GM12878 (cell line): ENCODE measurements around the gene ELL. TPM values are rescaled to one million over a fixed set of nuclear protein-coding genes. Genes with fewer than 3 reads are reported as not detected.

Experiments used
- ATAC-seq: fragments of 200-7000 bp; cut with Tn5 transposase; 3 replicates; pipeline ENCODE4 v1.9.1; 2020; ENCODE audit warnings: mild to moderate bottlenecking, moderate library complexity
- BruUV-seq: library from RNA; stranded (reverse); fragments of 400-500 nt; replicated peaks from 2 replicates; lab custom pipeline; 2021; lab: Mats Ljungman, UMichigan
- CTCF ChIA-PET: fragments of 300-600 bp; sonication (Branson Sonifier 250); formaldehyde crosslinking; extraction: SDS; loops from one replicate; lab custom pipeline; 2021; ENCODE audit warnings: inconsistent platforms; lab: Yijun Ruan, JAX
- POLR2A ChIA-PET: fragments of 350-600 bp; formaldehyde crosslinking; extraction: SDS; loops from one replicate; lab custom pipeline; 2021; ENCODE audit warnings: inconsistent platforms; lab: Charles Lee
- RAD21 ChIA-PET: fragments of 300-600 bp; sonication (Branson Sonifier 250); formaldehyde crosslinking; loops from one replicate; lab custom pipeline; 2023; ENCODE audit warnings: antibody characterized with exemption; ENCODE audit not compliant: unreplicated experiment; lab: Charles Lee
- SMC1A ChIA-PET: fragments of 300-600 bp; sonication (Branson Sonifier 250); formaldehyde crosslinking; loops from one replicate; lab custom pipeline; 2023; ENCODE audit not compliant: unreplicated experiment, uncharacterized antibody; lab: Charles Lee
- DNase-seq: peaks from one replicate; pipeline ENCODE4 v3.0.0-alpha.2; 2011; ENCODE audit warnings: low read depth, low spot score
- FAIRE-seq: peaks from 3 replicates; lab custom pipeline; 2011; peaks lifted over from hg19 to GRCh38; lab: Jason Lieb, UNC
- H2AFZ ChIP-seq: 2 replicates; pipeline ENCODE4 v1.6.0; 2011; ENCODE audit warnings: low read depth, low read length, control low read depth; ENCODE audit not compliant: control insufficient read depth
- H3K27ac ChIP-seq: 2 replicates; pipeline ENCODE4 v1.5.1; 2011; ENCODE audit warnings: control low read depth; ENCODE audit not compliant: control insufficient read depth, insufficient read depth
- H3K27me3 ChIP-seq, 2 experiments: replicated peaks in 1 of 2; 2 replicates each; pipeline versions ENCODE4 v1.6.0 to v1.6.1; 2011; ENCODE audit warnings: low read length in 1 of 2; ENCODE audit not compliant: control insufficient read depth in 2 of 2, insufficient read depth in 2 of 2
- H3K36me3 ChIP-seq, 2 experiments: 2 replicates each; pipeline ENCODE4 v1.5.1; 2011; ENCODE audit warnings: low read length in 1 of 2; ENCODE audit not compliant: control insufficient read depth in 2 of 2, insufficient read depth in 2 of 2
- H3K4me1 ChIP-seq: 2 replicates; pipeline ENCODE4 v1.6.1; 2011; ENCODE audit warnings: mild to moderate bottlenecking, low read length, moderate library complexity, mixed read lengths; ENCODE audit not compliant: control insufficient read depth, insufficient read depth
- H3K4me2 ChIP-seq: 2 replicates; pipeline ENCODE4 v1.6.0; 2011; ENCODE audit warnings: control low read depth; ENCODE audit not compliant: control insufficient read depth, insufficient read depth
- H3K4me3 ChIP-seq: fragments of 200-600 bp; sonication (generic); 2 replicates; pipeline ENCODE4 v1.5.1; 2016
- H3K79me2 ChIP-seq: 2 replicates; pipeline ENCODE4 v1.6.0; 2011; ENCODE audit warnings: low read length; ENCODE audit not compliant: control insufficient read depth, insufficient read depth
- H3K9ac ChIP-seq: 2 replicates; pipeline ENCODE4 v1.8.0; 2011; ENCODE audit warnings: low read length, control low read depth, mixed read lengths; ENCODE audit not compliant: control insufficient read depth, insufficient read depth
- H3K9me3 ChIP-seq: replicated peaks from 3 replicates; pipeline ENCODE4 v1.5.1; 2011; ENCODE audit warnings: mild to moderate bottlenecking, low read length; ENCODE audit not compliant: control insufficient read depth, insufficient read depth
- H4K20me1 ChIP-seq: 2 replicates; pipeline ENCODE4 v1.6.0; 2011; ENCODE audit not compliant: control insufficient read depth, insufficient read depth
- CHD1 ChIP-seq: IDR thresholded peaks from 2 replicates; pipeline ENCODE4 v1.6.1; 2012; ENCODE audit warnings: low read depth, low read length, improper control_type of control experiment
- KLF5 ChIP-seq: fragments of 450-650 bp; IDR thresholded peaks from 2 replicates; pipeline ENCODE4 v1.6.1; 2014; ENCODE audit warnings: mild to moderate bottlenecking; ENCODE audit not compliant: partially characterized antibody
- MEF2A ChIP-seq: IDR thresholded peaks from 2 replicates; pipeline ENCODE4 v1.6.1; 2011; ENCODE audit warnings: low read depth, mild to moderate bottlenecking, low read length, moderate library complexity; ENCODE audit not compliant: insufficient read depth
- RELA ChIP-seq: fragments of 450-650 bp; IDR thresholded peaks from 2 replicates; pipeline ENCODE4 v1.8.0; 2014; ENCODE audit warnings: borderline replicate concordance; ENCODE audit not compliant: partially characterized antibody
- SUZ12 ChIP-seq: fragments of 200-600 bp; sonication (generic); IDR thresholded peaks from one replicate; pipeline ENCODE4 v1.6.1; 2018; ENCODE audit warnings: antibody characterized with exemption, mild to moderate bottlenecking; ENCODE audit not compliant: unreplicated experiment
- TCF7 ChIP-seq: IDR thresholded peaks from 2 replicates; pipeline ENCODE4 v1.6.1; 2014; ENCODE audit warnings: antibody characterized with exemption, borderline replicate concordance
- ZNF207 ChIP-seq: fragments of 450-650 bp; IDR thresholded peaks from 2 replicates; pipeline ENCODE4 v1.6.1; 2014; ENCODE audit warnings: antibody characterized with exemption, mild to moderate bottlenecking, borderline replicate concordance
- WGBS: methylation state at CpG from one replicate; pipeline ENCODE4 v1.1.6; 2016; ENCODE audit warnings: low lambda C conversion rate; ENCODE audit not compliant: insufficient replicate concordance, insufficient coverage; ENCODE audit errors: missing lambda C conversion rate; 5-methylcytosine and 5-hydroxymethylcytosine counted together
- in situ Hi-C: fragments of 300-500 bp; cut with MboI; formaldehyde crosslinking; loops from 9 replicates; pipeline ENCODE4 v1.14.3; 2018; ENCODE audit warnings: mixed read lengths
- intact Hi-C: fragments of 100-400 bp; cut with micrococcal nuclease; formaldehyde crosslinking; loops from one replicate; pipeline ENCODE4 v1.14.2; 2022; ENCODE audit not compliant: unreplicated experiment
- polyA plus RNA-seq, 11 experiments: library from polyadenylated mRNA; depleted of rRNA in 4 of 11; unstranded in 6 of 11; stranded (reverse) in 5 of 11; fragments of >200 nt; fragmentation: Nextera tagmentation in 4 of 11; fragmentation: Illumina TruSeq in 1 of 11; extraction: Ambion mirVana in 4 of 11; extraction: Trizol in 1 of 11; gene quantifications; 1 replicate in 1 of 11; 2 replicates in 10 of 11; pipeline versions ENCODE4 v1.2.1 to v1.2.3, GENCODE V29; 2011 to 2016; ENCODE audit warnings: inconsistent platforms in 2 of 11, missing spikeins in 2 of 11, low read depth in 1 of 11
- total RNA-seq, 4 experiments: library from RNA; depleted of rRNA in 3 of 4; stranded (reverse); fragments of >200 nt in 3 of 4; fragmentation: Illumina TruSeq in 1 of 4; extraction: Trizol in 1 of 4; gene quantifications; 2 replicates each; pipeline versions ENCODE4 v1.2.1 to v1.2.3, GENCODE V29; 2013 to 2021
- TF ChIP-seq, protein P1 (sequence below): IDR thresholded peaks from 2 replicates; pipeline ENCODE4 v1.6.1; 2012; ENCODE audit warnings: low read length, inconsistent platforms
- TF ChIP-seq, protein P2 (sequence below): IDR thresholded peaks from 2 replicates; pipeline ENCODE4 v1.6.1; 2012; ENCODE audit warnings: low read depth, low read length, improper control_type of control experiment

The ELL gene
- total and polyA plus RNA-seq, 10 of the 15 experiments (the other 5 are each of a cell fraction or from before 2014, with no cell fraction given): 0.91 to 25.0 (median 9.1) TPM

DNA sequence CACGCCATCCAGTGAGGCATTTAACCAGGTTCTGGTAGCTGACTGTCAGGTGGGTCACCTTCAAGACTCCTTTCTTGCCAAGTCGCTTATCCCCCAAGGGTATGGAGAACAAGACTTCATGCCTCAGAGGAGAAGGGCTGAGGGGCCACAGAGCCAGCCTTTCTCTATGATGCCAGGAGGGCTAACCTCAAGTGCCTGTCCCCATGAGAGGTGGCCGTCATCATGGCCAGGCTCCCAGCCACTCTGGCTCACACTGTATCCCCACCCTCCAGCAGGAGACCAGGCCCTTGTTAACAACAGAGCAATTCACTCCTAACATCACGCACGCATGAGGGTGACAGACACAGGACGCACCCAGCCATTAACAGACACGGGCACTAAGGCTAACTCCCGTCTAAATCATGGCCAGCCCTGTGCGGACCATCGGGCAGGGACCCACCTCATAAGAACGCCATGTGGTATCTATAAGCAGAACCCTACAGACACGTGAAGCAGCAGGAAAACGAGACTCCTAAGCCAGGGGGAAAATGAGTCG lies 45.3 kb downstream of the ELL start:
- ATAC-seq (no peak), DNase-seq (no peak), FAIRE-seq (no peak)
- in situ Hi-C loops (no loop called here), intact Hi-C loops (loop anchor here (5.0 kb wide), 1 partner anchor 111 kb away; the partner anchor contains the start of gene REX1BD)
- no TSS peak for BruUV-seq
- CTCF ChIA-PET: interaction anchor here (0.6 to 1.6 kb wide), 2 partner anchors 370 to 386 kb away, joined by 3 read pairs; no protein-coding TSS in a partner anchor
- Histone ChIP-seq H3K9me3 (no peaks in the 10 kb centered on the region), H3K79me2 (peaks cover 59% of the 10 kb centered on the region), H3K36me3 (peaks cover 5 to 12% of the 10 kb centered on the region in 2 experiments; a peak in 3 of 4 replicates), H2AFZ (no peak overlapping the region), H3K4me1 (peaks cover 33% of the 10 kb centered on the region), H3K27ac (no peak overlapping the region), H4K20me1 (peaks cover 5% of the 10 kb centered on the region), H3K27me3 (no peaks in the 10 kb centered on the region), H3K4me3 (no peak overlapping the region), H3K9ac (no peak overlapping the region), H3K4me2 (no peak overlapping the region)
- POLR2A ChIA-PET: interaction anchor here (0.6 kb wide), 1 partner anchor 424 kb away, joined by 4 read pairs; no protein-coding TSS in a partner anchor
- TF ChIP-seq RELA: no peak
- RAD21 ChIA-PET: no interaction called here
- 89% methylated on average over 14 of the region's 14 CpGs for WGBS
- SMC1A ChIA-PET: interaction anchor here (1.1 kb wide), 1 partner anchor 43 kb away, joined by 3 read pairs; no protein-coding TSS in a partner anchor

DNA sequence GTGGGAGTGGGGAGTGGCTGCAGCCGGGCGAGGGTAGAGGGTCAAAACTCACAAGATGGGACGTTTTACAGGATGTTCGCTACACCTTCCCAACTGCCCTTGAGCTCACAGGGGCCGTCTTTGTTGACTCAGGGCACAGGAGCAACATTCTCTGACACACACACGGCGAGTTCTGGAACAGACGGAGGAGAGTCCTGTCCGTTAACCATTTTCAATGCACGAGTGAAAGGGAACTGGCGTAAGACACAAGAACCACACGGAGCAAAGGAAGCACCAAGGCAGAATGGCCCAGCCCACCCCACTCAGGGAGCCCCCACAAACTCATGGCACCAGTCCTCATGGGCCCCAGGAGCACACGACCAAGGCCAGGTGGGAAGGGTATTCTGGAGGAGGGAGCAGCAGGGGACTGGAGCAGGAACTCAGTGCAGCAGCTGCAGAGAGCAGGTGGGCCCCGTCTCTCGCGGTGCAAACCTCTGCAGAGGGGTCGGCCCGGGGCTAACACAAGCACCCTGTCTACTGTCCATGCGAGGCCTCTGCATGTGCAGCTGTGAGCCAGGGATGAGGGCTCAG lies 46.0 kb downstream of the ELL start:
- ChIA-PET POLR2A (interaction anchor here (0.6 kb wide), 1 partner anchor 424 kb away, joined by 4 read pairs; no protein-coding TSS in a partner anchor), CTCF (interaction anchor here (0.9 to 1.6 kb wide), 2 partner anchors 44 to 371 kb away, joined by 3 to 4 read pairs; no protein-coding TSS in a partner anchor), SMC1A (no interaction called here), RAD21 (no interaction called here)
- Histone ChIP-seq H3K27me3 (no peaks in the 10 kb centered on the region), H3K9me3 (no peaks in the 10 kb centered on the region), H3K79me2 (peaks cover 52% of the 10 kb centered on the region), H3K4me2 (no peak overlapping the region), H3K9ac (no peak overlapping the region), H3K4me3 (no peak overlapping the region), H3K36me3 (peaks cover 5 to 12% of the 10 kb centered on the region in 2 experiments; a peak in 3 of 4 replicates), H3K27ac (no peak overlapping the region), H4K20me1 (peaks cover 5% of the 10 kb centered on the region), H2AFZ (no peak overlapping the region), H3K4me1 (peaks cover 33% of the 10 kb centered on the region)
- DNase-seq: no peak
- ATAC-seq: no peak
- in situ Hi-C loops (no loop called here), intact Hi-C loops (loop anchor here (5.0 kb wide), 1 partner anchor 111 kb away; the partner anchor contains the start of gene REX1BD)
- 91% methylated on average over 19 of the region's 19 CpGs for WGBS
- BruUV-seq: no TSS peak
- no peak for FAIRE-seq
- TF ChIP-seq ZNF207: no peak
- TF ChIP-seq, protein P1, sequence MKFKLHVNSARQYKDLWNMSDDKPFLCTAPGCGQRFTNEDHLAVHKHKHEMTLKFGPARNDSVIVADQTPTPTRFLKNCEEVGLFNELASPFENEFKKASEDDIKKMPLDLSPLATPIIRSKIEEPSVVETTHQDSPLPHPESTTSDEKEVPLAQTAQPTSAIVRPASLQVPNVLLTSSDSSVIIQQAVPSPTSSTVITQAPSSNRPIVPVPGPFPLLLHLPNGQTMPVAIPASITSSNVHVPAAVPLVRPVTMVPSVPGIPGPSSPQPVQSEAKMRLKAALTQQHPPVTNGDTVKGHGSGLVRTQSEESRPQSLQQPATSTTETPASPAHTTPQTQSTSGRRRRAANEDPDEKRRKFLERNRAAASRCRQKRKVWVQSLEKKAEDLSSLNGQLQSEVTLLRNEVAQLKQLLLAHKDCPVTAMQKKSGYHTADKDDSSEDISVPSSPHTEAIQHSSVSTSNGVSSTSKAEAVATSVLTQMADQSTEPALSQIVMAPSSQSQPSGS: no peak
- TF ChIP-seq SUZ12: no peak
- no peak for TF ChIP-seq MEF2A
- TF ChIP-seq TCF7: no peak
- TF ChIP-seq CHD1: no peak
- no peak for TF ChIP-seq KLF5
- TF ChIP-seq, protein P2, sequence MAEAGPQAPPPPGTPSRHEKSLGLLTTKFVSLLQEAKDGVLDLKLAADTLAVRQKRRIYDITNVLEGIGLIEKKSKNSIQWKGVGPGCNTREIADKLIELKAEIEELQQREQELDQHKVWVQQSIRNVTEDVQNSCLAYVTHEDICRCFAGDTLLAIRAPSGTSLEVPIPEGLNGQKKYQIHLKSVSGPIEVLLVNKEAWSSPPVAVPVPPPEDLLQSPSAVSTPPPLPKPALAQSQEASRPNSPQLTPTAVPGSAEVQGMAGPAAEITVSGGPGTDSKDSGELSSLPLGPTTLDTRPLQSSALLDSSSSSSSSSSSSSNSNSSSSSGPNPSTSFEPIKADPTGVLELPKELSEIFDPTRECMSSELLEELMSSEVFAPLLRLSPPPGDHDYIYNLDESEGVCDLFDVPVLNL: no peak
